ENCODE measurements around the gene TNNC1.

The TNNC1 gene

GRCh38 chr3:52456800-52457183, 3.0 kb upstream of the TNNC1 start:
- no peak for DNase-seq

GRCh38 chr3:52456169-52456799, 2.4 kb upstream of the TNNC1 start:
- no peak for DNase-seq

GRCh38 chr3:52455283-52456168, 1.7 kb upstream of the TNNC1 start, which contains the start of gene NISCH:
Gene NISCH (plus strand): TSS chr3:52455604. CDS start chr3:52455642, 38 bp downstream.
- peak; percentile 93 for DNase-seq

- no peak for DNase-seq
These were observed 1.1 kb upstream of the TNNC1 start for GRCh38 chr3:52454938-52455282.

GRCh38 chr3:52454250-52454937, 553 bp upstream of the TNNC1 start:
- no peak for DNase-seq

GRCh38 chr3:52452570-52453221, 1.1 kb downstream of the TNNC1 start:
- DNase-seq, result no peak

- DNase-seq, result no peak
These were observed 1.7 kb downstream of the TNNC1 start for GRCh38 chr3:52452126-52452525.

GRCh38 chr3:52451237-52452083, 2.4 kb downstream of the TNNC1 start:
- DNase-seq, result no peak

- DNase-seq, result no peak
These were observed 3.2 kb downstream of the TNNC1 start for GRCh38 chr3:52450489-52451236.

GRCh38 chr3:52447512-52448355, 6.1 kb downstream of the TNNC1 start:
- DNase-seq, result no peak

- no peak for DNase-seq
These were observed 7.0 kb downstream of the TNNC1 start for GRCh38 chr3:52446631-52447511.

GRCh38 chr3:52446042-52446441, 7.8 kb downstream of the TNNC1 start:
- no peak for DNase-seq

- peak; percentile 26 for DNase-seq
These were observed 8.7 kb downstream of the TNNC1 start, which contains the start of gene SEMA3G for GRCh38 chr3:52444860-52445793. Gene SEMA3G (minus strand): TSS chr3:52445103. CDS start chr3:52445027, 76 bp downstream.

GRCh38 chr3:52443791-52444687, 9.8 kb downstream of the TNNC1 start:
- no peak for DNase-seq

GRCh38 chr3:52443268-52443610, 10.6 kb downstream of the TNNC1 start:
- DNase-seq, result no peak

GRCh38 chr3:52442409-52443267, 11.2 kb downstream of the TNNC1 start:
- no peak for DNase-seq
